GM12874 (cell line): ENCODE data around the gene TRAF3IP3.

Source experiments
- TF ChIP-seq, protein P1 (sequence below): IDR thresholded peaks from 2 replicates; pipeline ENCODE4 v1.5.1; 2011; ENCODE audit warnings: low read depth, mild to moderate bottlenecking, control low read depth, low read length, moderate library complexity; ENCODE audit not compliant: insufficient read depth

Gene TRAF3IP3

DNA sequence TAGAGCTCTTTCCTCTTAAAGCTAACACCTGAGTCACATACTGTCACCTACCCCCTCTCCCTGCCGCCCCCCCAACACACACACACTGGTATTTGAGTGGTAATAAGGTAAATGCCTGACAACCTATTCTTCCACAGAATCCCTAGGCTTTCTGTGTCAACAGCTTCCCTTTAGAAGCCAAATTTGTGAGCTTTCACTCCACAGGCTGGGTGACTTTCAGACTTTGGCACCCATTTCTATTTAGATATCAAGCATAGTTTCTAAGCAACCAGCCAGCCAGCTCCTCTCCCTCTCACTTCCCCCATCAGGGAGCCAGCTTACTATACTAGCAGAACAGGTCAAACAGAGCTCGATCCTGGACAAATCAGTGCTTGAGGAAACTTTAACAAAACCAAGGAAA lies 31.7 kb downstream of the TRAF3IP3 start:
- TF ChIP-seq, protein P1, sequence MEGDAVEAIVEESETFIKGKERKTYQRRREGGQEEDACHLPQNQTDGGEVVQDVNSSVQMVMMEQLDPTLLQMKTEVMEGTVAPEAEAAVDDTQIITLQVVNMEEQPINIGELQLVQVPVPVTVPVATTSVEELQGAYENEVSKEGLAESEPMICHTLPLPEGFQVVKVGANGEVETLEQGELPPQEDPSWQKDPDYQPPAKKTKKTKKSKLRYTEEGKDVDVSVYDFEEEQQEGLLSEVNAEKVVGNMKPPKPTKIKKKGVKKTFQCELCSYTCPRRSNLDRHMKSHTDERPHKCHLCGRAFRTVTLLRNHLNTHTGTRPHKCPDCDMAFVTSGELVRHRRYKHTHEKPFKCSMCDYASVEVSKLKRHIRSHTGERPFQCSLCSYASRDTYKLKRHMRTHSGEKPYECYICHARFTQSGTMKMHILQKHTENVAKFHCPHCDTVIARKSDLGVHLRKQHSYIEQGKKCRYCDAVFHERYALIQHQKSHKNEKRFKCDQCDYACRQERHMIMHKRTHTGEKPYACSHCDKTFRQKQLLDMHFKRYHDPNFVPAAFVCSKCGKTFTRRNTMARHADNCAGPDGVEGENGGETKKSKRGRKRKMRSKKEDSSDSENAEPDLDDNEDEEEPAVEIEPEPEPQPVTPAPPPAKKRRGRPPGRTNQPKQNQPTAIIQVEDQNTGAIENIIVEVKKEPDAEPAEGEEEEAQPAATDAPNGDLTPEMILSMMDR, result no peak

GRCh38 chr1:209789245-209789644 lies 33.4 kb downstream of the TRAF3IP3 start:
- TF ChIP-seq, protein P1, result no peak

- TF ChIP-seq, protein P1, result no peak
Observed at GRCh38 chr1:209790286-209791193, 34.7 kb downstream of the TRAF3IP3 start.

DNA sequence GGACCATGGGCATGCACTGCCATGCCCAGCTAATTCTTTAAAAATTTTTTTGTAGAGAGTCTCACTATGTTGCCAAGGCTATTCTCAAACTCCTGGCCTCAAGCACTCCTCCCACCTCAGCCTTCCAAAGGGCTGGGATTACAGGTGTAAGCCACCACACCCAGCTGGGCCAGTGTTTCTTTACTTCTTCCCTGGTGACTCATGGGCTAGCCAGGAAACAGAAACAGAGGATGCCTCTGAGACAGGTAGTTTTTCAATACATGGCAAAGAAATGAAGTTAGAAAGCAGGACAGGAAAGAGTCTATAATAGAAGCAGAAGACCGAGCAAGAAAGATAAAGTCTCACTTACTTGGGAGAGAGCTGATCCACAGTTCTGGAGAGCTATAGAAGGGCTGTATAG lies 36.1 kb downstream of the TRAF3IP3 start:
- TF ChIP-seq, protein P1, result no peak

DNA sequence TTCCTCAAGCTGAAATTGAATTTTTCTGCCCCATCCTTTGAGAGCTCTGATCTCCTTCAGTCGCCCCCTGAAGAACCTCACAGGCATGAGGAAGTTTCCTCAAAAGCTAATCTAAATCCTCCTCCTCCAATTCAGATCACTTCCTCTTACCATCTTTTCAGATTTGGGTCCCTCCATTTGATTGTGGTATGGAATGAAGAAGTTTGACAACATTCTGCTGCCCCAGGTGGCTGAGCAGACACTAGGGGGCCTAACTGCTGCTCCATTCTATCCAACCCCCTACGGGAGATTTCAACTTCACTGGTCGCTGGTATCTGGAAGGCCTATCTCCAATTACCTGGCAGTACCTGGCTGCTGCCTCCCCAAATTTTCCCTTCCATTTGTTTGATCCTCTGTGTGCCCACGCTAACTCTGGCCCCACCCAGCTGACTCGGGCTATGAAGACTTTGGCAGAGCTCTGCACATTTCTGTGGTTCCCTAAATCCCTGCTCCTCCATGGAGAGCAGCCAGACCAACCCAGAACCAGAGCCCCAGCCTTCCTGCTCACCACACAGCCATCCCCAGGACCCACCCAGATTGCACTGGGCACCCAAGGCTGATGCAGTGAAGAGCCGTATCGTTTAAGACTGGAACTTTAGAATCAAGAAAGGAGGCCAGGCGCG lies 42.3 kb downstream of the TRAF3IP3 start:
- TF ChIP-seq, protein P1, result no peak

DNA sequence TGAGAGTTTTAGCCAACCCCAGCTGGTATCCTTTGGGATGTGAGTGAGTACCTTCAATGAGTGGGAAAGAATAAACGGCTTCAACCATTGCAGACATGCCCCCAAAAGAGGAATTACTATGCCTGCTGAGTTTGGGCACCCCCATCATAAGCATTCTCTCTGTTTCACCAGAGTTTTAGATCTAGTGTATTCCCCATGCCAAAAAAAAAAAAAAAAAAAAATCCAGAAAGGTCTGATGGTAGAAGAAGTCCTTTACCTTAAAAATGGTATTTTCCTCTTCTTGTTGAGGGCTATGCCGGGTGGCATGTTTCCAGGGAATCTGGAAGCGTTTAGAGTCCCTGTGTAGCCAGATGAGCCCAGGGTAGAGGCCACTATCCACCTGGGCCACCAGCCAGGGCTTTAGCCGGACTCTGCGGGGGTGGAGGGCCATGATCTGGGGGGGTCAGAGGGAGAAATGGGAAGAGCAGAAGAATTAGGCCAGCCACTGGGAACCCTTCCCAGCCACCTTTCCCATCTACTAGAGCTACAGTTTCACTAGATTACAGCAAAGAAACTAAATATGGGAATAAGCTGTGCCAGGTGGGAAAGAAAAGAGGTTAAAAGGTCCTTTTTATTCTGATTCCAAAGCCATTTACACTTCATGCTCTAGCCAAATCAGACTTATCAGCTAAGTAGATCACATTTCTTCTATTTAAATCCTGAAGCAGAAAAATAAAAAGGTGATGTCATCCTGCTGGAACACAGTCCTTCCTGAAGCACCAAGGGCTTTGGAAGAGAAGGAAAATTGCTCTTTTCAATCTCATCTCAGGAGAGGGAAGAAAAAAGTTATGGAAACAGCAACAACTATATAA lies 45.4 kb downstream of the TRAF3IP3 start:
- TF ChIP-seq, protein P1, result no peak

DNA sequence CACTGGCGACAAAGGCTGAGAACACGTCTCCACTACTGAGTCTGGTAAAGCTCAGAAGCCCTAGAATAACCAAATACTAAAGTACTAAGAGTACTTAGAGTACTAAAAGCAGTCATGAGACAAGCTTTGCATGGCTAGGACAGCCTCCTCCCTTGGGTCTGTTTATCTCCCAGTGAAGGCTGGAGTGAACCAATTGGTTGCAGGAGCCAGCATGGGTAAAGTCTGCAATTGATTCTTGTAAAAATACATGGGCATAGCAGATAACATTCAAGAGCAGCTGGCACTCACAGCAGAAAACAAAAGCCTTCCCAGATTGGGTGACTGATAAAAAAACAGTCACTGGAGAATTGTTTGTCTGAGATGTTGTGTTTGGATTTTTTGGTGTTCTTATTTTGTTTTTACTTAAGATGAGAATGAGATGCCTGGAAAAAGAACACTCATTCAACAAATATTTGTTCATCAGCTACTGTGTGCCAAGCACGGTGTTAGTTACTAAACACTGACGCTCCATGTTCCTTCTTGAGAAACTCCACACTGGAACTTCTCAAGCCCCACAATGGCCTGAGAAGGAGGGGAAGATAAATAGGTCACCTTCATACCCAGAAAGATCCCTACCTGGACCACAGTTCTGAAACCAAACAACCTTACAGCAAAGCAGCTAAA lies 46.4 kb downstream of the TRAF3IP3 start:
- TF ChIP-seq, protein P1, result no peak
